Peyer's patch (tissue), 4 donors: ENCODE data around the gene RAD18. TPM values are rescaled to one million over a fixed set of nuclear protein-coding genes. Genes with fewer than 3 reads are reported as not detected.

Experiments used
- DNase-seq, 3 donors: peaks; one replicate each; pipeline ENCODE4 v3.0.0-alpha.2; 2017 to 2019
- H3K27ac ChIP-seq, 4 donors: fragments of 200-600 bp; sonication (generic); one replicate each; pipeline ENCODE4 v1.5.1; 2016 to 2019
- H3K27me3 ChIP-seq, 2 donors: fragments of 200-600 bp; sonication (generic); one replicate each; pipeline ENCODE4 v1.5.1; 2019
- H3K36me3 ChIP-seq, 3 donors: fragments of 200-600 bp; sonication (generic); one replicate each; pipeline ENCODE4 v1.5.1; 2016 to 2019
- H3K4me1 ChIP-seq, 4 donors: fragments of 200-600 bp; sonication (generic); one replicate each; pipeline ENCODE4 v1.5.1; 2016 to 2019
- H3K4me3 ChIP-seq, 4 donors: fragments of 200-600 bp; sonication (generic); 1 replicate in 3 of 4; 2 replicates in 1 of 4; pipeline ENCODE4 v1.5.1; 2016 to 2019; ENCODE audit warnings: mild to moderate bottlenecking in 1 of 4
- H3K9me3 ChIP-seq, 4 donors: fragments of 200-600 bp; sonication (generic); one replicate each; pipeline ENCODE4 v1.5.1; 2016 to 2019; ENCODE audit warnings: mild to moderate bottlenecking in 1 of 4
- CTCF ChIP-seq, 6 experiments: fragments of 450-650 bp in 4 of 6; fragments of 200-600 bp in 2 of 6; sonication (generic) in 1 of 6; IDR thresholded peaks; one replicate each; pipeline ENCODE4 v1.5.1; 2017 to 2019; ENCODE audit warnings: antibody characterized with exemption in 6 of 6, mild to moderate bottlenecking in 3 of 6, moderate library complexity in 1 of 6
- POLR2A ChIP-seq, 2 donors: fragments of 450-650 bp; IDR thresholded peaks; one replicate each; pipeline ENCODE4 v1.5.1; 2017; ENCODE audit warnings: antibody characterized with exemption in 2 of 2, mild to moderate bottlenecking in 2 of 2, moderate library complexity in 2 of 2
- total RNA-seq, 4 donors: library from RNA; depleted of rRNA; stranded (reverse); fragments of >200 nt; gene quantifications; one replicate each; pipeline ENCODE4 v1.1.0, GENCODE V29; 2016

RAD18 gene
- total RNA-seq, 4 donors from 2014 or later, result 6.5 to 26.4 (median 10.3) TPM

GRCh38 chr3:8985411-8985831 lies 22.1 kb upstream of the RAD18 start:
- Histone ChIP-seq H3K27ac (no peak overlapping the region), H3K4me1 (peaks cover 0 to 7% (median 0%) of the 10 kb centered on the region in 4 donors), H3K27me3 (no peaks in the 10 kb centered on the region), H3K9me3 (no peaks in the 10 kb centered on the region), H3K4me3 (no peak overlapping the region), H3K36me3 (no peaks in the 10 kb centered on the region)
- DNase-seq, result no peak
- TF ChIP-seq CTCF (IDR thresholded peaks at IDR 0.05) (no peak), POLR2A (IDR thresholded peaks at IDR 0.05) (no peak)

- TF ChIP-seq CTCF (IDR thresholded peaks at IDR 0.05), result no peak
- TF ChIP-seq POLR2A (IDR thresholded peaks at IDR 0.05), result no peak
- H3K9me3 ChIP-seq, result no peaks in the 10 kb centered on the region
- peaks cover 0 to 7% (median 0%) of the 10 kb centered on the region in 4 donors for H3K4me1 ChIP-seq
- no peak for DNase-seq
- no peaks in the 10 kb centered on the region for H3K27me3 ChIP-seq
- no peak overlapping the region for H3K27ac ChIP-seq
- no peaks in the 10 kb centered on the region for H3K36me3 ChIP-seq
- H3K4me3 ChIP-seq, result no peak overlapping the region
These were observed 21.3 kb upstream of the RAD18 start for GRCh38 chr3:8984526-8984925.

- H3K4me1 ChIP-seq, result peaks cover 0 to 7% (median 0%) of the 10 kb centered on the region in 4 donors
- no peak overlapping the region for H3K27ac ChIP-seq
- no peak for DNase-seq
- no peaks in the 10 kb centered on the region for H3K27me3 ChIP-seq
- peaks cover 0 to 3% (median 0%) of the 10 kb centered on the region in 4 donors for H3K9me3 ChIP-seq
- H3K36me3 ChIP-seq, result no peaks in the 10 kb centered on the region
- H3K4me3 ChIP-seq, result no peak overlapping the region
- TF ChIP-seq POLR2A (IDR thresholded peaks at IDR 0.05) (no peak), CTCF (IDR thresholded peaks at IDR 0.05) (no peak)
These were observed 20.8 kb upstream of the RAD18 start for GRCh38 chr3:8984081-8984480.

- no peak for DNase-seq
- H3K9me3 ChIP-seq, result peaks cover 0 to 4% (median 0%) of the 10 kb centered on the region in 4 donors
- peaks cover 0 to 7% (median 0%) of the 10 kb centered on the region in 4 donors for H3K4me1 ChIP-seq
- no peak overlapping the region for H3K4me3 ChIP-seq
- TF ChIP-seq CTCF (IDR thresholded peaks at IDR 0.05) (no peak), POLR2A (IDR thresholded peaks at IDR 0.05) (no peak)
- H3K36me3 ChIP-seq, result no peaks in the 10 kb centered on the region
- no peaks in the 10 kb centered on the region for H3K27me3 ChIP-seq
- no peak overlapping the region for H3K27ac ChIP-seq
These were observed 20.3 kb upstream of the RAD18 start for GRCh38 chr3:8983591-8983990.

- H3K36me3 ChIP-seq, result no peaks in the 10 kb centered on the region
- no peak for DNase-seq
These were observed 19.8 kb upstream of the RAD18 start for GRCh38 chr3:8983026-8983425.

More at GRCh38 chr3:8983026-8983425, 19.8 kb upstream of the RAD18 start:
- TF ChIP-seq CTCF (IDR thresholded peaks at IDR 0.05) (no peak), POLR2A (IDR thresholded peaks at IDR 0.05) (no peak)
- Histone ChIP-seq H3K27ac (no peak overlapping the region), H3K27me3 (no peaks in the 10 kb centered on the region), H3K4me1 (peaks cover 0 to 7% (median 0%) of the 10 kb centered on the region in 4 donors), H3K9me3 (peaks cover 0 to 4% (median 0%) of the 10 kb centered on the region in 4 donors), H3K4me3 (no peak overlapping the region)
